A172 (cell line): ENCODE data around the gene UAP1. TPM values are rescaled to one million over a fixed set of nuclear protein-coding genes. Genes with fewer than 3 reads are reported as not detected.
A peak's percentile ranks its signal among the peaks of the same experiment; 100 is the strongest.
"Not testable (repeated sequence)": the region's sequence is repeated elsewhere in the genome, so short reads cannot be mapped to it uniquely, and the experiment has no call there.

Experiments used
- DNase-seq: peaks from one replicate; pipeline ENCODE4 v3.0.0-alpha.2; 2015; ENCODE audit warnings: low spot score
- total RNA-seq: library from RNA; depleted of rRNA; stranded (reverse); fragments of >200 nt; shearing (Covaris generic); gene quantifications from 2 replicates; pipeline ENCODE4 v1.2.3, GENCODE V29; 2014

UAP1 gene
- total RNA-seq, 1 experiment from 2014 or later = 258 TPM

GRCh38 chr1:162564762-162565218 lies 3.3 kb downstream of the UAP1 start:
- DNase-seq = no peak

GRCh38 chr1:162565460-162565859 lies 3.9 kb downstream of the UAP1 start:
- DNase-seq = no peak

DNA sequence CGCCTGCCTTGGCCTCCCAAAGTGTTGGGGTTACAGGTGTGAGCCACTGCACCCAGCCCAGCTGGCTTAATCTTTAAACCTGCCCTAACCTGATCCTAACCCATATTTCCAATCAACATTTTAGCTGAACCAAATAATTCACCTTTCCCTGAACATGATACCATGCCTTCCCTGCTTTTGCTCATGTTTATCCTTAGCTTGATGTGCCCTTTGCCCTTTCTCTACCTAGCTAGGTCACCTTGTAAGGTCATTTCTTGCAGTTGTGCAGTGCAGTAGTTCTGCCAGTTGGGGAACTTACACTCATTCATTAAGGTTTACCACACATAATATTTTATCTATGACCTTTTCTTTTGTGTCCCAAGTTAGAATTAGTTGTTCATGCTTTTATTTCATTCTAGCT lies 5.3 kb downstream of the UAP1 start:
- DNase-seq = no peak

- DNase-seq = no peak
Observed at GRCh38 chr1:162568802-162569201, 7.3 kb downstream of the UAP1 start.

DNA sequence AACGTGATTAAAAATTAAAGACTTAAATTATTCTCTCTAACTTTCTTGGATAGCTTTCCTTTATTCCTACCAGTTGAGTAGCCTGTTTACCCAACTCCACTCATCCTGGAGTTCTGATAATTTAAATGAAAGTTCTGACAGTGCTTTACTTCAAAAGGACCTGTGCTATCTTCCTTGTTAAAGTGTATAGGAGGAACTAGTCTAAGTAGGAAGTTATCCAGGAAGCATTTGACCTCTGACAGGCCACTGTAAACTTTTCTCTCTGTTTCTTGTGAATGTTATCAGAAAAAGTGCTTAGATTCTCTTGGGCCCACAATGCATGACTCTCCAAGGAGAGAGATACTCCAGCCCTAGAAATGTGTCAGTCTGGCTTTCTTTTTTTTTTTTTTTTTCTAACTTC lies 9.2 kb downstream of the UAP1 start:
- DNase-seq = no peak

DNA sequence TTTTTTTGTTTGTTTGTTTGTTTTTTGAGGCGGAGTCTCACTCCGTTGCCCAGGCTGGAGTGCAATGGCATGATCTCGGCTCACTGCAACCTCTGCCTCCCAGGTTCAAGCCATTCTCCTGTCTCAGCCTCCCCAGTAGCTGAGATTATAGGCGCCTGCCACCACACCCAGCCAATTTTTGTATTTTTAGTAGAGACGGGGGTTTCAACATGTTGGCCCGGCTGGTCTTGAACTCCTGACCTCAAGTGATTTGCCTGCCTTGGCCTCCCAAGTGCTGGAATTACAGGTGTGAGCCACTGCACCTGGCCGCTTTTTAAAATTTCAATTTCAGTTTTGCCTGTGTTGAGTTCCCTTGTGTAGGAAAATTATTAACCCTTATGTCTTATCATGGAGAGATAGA lies 9.6 kb downstream of the UAP1 start:
- not testable (repeated sequence) for DNase-seq

- DNase-seq = no peak
Observed at GRCh38 chr1:162571696-162572095, 10.2 kb downstream of the UAP1 start.

- DNase-seq = no peak
Observed at GRCh38 chr1:162573136-162573535, 11.6 kb downstream of the UAP1 start.

- DNase-seq = no peak
Observed at GRCh38 chr1:162578071-162578700, 16.7 kb downstream of the UAP1 start.

- DNase-seq = no peak
Observed at GRCh38 chr1:162578936-162579335, 17.4 kb downstream of the UAP1 start.

DNA sequence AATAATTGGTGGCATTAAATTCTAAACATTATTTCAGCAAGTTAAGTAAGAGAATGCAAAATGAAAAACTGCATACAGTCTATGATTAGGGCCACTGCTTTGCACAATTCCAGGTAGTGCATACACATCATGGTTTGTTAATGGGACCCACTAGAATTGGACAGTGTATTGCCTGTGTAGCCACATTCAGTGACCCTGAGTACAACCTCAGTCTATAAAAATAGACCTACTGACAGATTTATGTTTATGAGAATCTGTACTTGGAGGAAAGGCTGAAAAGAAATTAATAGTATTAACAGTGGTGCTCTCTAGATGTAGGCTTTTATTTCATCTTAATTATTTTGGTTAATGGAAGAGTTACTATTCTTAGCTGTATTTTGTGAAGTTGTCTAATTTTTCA lies 18.8 kb downstream of the UAP1 start:
- DNase-seq = no peak

GRCh38 chr1:162582901-162583300 lies 21.4 kb downstream of the UAP1 start:
- not testable (repeated sequence) for DNase-seq

GRCh38 chr1:162585101-162585500 lies 23.6 kb downstream of the UAP1 start:
- not testable (repeated sequence) for DNase-seq

- DNase-seq = no peak
Observed at GRCh38 chr1:162587347-162587746, 25.8 kb downstream of the UAP1 start.

DNA sequence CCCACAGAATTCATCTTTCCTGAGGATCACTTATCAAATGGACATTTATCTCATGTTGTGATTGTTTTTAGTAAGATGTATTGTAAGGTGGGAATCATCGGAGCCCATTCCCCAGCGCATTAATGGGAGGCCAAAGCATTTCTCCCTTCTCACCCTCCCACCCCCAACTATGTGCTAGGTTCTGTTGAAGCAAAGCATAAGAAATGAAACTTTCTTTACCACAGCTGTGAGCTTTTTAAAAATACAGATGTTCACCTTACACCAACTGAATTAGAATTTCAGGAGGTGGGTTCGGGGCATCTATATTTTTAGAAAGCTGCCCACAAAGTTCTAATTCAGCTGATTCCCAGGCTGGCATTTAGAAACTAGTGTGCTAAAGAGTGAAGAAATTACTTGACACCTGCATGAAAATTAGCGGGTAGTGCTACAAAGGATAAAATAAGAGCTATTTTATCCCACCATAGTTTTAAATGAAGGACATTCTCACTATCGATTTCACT lies 26.3 kb downstream of the UAP1 start:
- DNase-seq = no peak

DNA sequence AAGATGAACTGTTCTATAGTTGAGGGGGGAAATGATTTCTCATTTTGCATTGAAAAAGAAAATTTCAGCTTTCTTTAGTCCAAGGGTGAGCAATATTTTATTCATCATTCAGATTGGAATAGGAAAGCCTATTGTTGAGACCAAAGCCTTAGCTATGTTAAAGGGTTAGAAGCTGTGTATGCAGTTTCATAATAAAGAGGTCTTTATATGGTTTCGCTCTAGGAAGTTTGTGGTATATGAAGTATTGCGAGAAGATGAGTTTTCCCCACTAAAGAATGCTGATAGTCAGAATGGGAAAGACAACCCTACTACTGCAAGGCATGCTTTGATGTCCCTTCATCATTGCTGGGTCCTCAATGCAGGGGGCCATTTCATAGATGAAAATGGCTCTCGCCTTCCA lies 28.6 kb downstream of the UAP1 start:
- no peak for DNase-seq

DNA sequence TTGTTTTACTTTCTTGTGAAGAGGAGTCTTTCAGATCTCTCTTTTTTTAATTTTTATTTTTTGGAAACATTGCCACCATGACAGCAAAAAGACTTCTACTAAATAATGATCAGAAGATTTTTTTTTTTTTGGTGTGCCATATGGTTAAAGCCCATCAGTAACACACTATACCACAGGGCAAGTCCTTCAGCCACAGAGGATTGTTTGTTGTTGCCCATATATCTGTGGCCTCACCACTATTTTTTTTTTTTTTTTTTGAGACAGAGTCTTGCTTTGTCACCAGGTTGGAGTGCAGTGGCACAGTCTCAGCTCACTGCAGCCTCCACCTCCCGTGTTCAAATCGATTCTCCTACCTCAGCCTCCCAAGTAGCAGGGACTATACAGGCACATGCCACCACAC lies 29.2 kb downstream of the UAP1 start:
- DNase-seq = no peak

DNA sequence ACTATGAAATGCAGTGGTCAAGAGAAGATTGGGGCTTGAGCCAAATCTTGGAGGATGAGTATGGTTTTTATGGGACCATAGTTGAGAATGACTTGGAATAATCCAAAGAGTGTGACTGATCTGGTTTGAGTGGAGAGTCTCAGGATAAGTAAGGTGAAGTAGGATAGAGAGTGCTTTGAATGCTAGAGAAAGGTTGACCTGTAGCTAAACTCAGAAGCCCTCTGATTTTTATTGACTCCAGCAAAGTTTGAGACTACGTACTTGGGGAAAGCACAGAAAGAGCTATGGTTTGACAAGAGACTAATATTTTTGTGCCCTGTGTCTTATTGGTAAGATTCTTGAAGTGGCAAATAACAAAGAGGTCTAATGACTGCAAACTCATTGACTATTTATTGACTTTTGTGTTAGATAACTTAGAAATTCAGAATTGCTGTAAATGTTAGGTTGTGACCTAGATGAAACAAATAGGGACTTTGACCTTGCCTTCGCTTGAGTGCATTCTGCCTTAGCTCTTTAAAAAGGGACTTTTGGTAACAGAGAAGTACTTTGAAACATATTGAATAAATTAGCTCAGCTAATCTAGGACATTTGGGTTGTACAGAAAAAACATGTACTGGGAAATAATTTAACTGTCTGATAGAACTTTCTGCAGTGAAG lies 35.1 kb downstream of the UAP1 start:
- DNase-seq = no peak

DNA sequence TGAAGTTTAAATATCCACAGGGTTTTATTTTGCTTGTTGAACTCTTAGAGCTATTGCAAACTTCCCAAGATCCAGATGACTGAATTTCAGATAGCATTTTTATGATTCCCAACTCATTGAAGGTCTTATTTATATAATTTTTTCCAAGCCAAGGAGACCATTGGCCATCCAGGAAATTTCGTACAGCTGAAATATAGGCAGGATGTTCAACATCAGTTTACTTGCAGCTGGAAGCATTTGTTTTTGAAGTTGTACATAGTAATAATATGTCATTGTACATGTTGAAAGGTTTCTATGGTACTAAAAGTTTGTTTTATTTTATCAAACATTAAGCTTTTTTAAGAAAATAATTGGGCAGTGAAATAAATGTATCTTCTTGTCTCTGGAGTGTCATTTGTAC lies 37.9 kb downstream of the UAP1 start:
- no peak for DNase-seq

DNA sequence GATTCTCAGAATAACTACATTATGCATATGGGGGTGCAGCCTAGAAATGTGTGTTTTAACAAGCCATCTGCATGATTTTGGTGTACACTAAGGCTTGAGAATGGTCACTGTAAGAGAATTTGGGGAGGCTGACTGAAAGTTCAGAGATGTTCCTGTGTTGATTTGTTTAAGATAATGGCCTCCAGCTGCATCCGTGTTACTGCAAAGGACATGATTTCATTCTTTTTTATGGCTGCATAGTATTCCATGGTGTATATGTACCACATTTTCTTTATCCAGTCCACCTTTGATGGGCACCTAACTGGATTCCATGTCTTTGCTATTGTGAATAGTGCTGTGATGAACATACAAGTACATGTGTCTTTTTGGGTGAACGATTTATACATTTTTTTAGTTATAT lies 41.6 kb downstream of the UAP1 start:
- DNase-seq = not testable (repeated sequence)

GRCh38 chr1:162605225-162605927 lies 43.9 kb downstream of the UAP1 start:
- DNase-seq = peak; percentile 96

DNA sequence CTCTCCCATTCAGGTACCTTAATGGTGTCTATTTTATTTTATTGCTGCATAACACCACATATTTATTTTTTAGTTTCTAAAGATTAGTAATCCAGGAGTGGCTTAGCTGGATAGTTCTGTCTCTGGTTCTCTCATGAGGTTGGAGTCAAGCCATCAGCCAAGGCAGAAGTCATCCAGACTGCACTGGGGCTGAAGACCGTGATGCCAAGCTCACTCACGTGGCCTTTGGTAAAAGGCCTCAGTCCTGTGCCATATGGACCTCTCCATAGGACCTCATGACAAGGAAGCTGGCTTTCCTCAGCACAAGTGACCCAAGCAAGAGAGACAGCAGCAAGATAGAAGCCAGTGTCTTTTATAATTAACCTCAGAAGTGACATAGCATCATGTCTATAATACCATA lies 47.8 kb downstream of the UAP1 start:
- DNase-seq = no peak
